Transverse colon (tissue), 4 donors: ENCODE results near the gene LAMB1. TPM values are rescaled to one million over a fixed set of nuclear protein-coding genes. Genes with fewer than 3 reads are reported as not detected.

Experiments used
- DNase-seq: peaks from one replicate; pipeline ENCODE4 v3.0.0-alpha.2; 2019
- H3K27ac ChIP-seq, 4 donors: fragments of 200-600 bp; sonication (generic); 2 replicates each; pipeline ENCODE4 v1.5.1; 2016 to 2018; ENCODE audit warnings: inconsistent platforms in 4 of 4
- H3K27me3 ChIP-seq: fragments of 200-600 bp; sonication (generic); 2 replicates; pipeline ENCODE4 v1.5.1; 2017; ENCODE audit warnings: inconsistent platforms
- H3K36me3 ChIP-seq, 4 donors: fragments of 200-600 bp; sonication (generic); 2 replicates each; pipeline ENCODE4 v1.5.1; 2017 to 2019; ENCODE audit warnings: inconsistent platforms in 4 of 4
- H3K4me1 ChIP-seq, 4 donors: fragments of 200-600 bp; sonication (generic); 2 replicates each; pipeline ENCODE4 v1.5.1; 2017 to 2020; ENCODE audit warnings: inconsistent platforms in 4 of 4
- H3K4me3 ChIP-seq, 4 donors: fragments of 200-600 bp; sonication (generic); 1 replicate in 1 of 4; 2 replicates in 3 of 4; pipeline versions ENCODE4 v1.5.1 to v1.6.1; 2017 to 2019; ENCODE audit warnings: inconsistent platforms in 4 of 4
- H3K9me3 ChIP-seq, 2 donors: fragments of 200-600 bp; sonication (generic); 2 replicates each; pipeline ENCODE4 v1.5.1; 2017 to 2019; ENCODE audit warnings: inconsistent platforms in 2 of 2
- EP300 ChIP-seq: sonication (generic); formaldehyde crosslinking; IDR thresholded peaks from one replicate; pipeline ENCODE4 v1.6.1; 2017; ENCODE audit warnings: antibody characterized with exemption, low read depth
- POLR2A ChIP-seq: fragments of 450-650 bp; IDR thresholded peaks from one replicate; pipeline ENCODE4 v1.6.1; 2016; ENCODE audit warnings: antibody characterized with exemption, mild to moderate bottlenecking, moderate library complexity
- POLR2AphosphoS5 ChIP-seq, 3 donors: sonication (generic); formaldehyde crosslinking; IDR thresholded peaks; one replicate each; pipeline ENCODE4 v1.6.1; 2016; ENCODE audit warnings: antibody characterized with exemption in 3 of 3
- WGBS, 2 donors: methylation state at CpG; one replicate each; pipeline ENCODE4 v1.1.5; 2018; ENCODE audit warnings: low coverage in 1 of 2; 5-methylcytosine and 5-hydroxymethylcytosine counted together
- in situ Hi-C, 4 donors: fragments of 200-750 bp; cut with MboI; loops; one replicate each; pipeline versions ENCODE4 v1.15.0 to v1.15.1; 2017; ENCODE audit warnings: low sequenced_read_pairs in 3 of 4, low pct_ligation_motif_present in 1 of 4, low pct_unique_long_range_greater_than_20kb in 1 of 4
- intact Hi-C: fragments of 100-400 bp; cut with DNase I; formaldehyde crosslinking; loops from one replicate; pipeline ENCODE4 v1.15.1; 2023; ENCODE audit warnings: low total_unique reads
- total RNA-seq, 4 donors: library from RNA; depleted of rRNA; stranded (reverse); fragments of >200 nt; gene quantifications; one replicate each; pipeline ENCODE4 v1.1.0, GENCODE V29; 2016
- TF ChIP-seq, protein P1 (sequence below), 5 experiments: fragments of 200-600 bp in 3 of 5; fragments of 450-650 bp in 2 of 5; sonication (generic) in 3 of 5; IDR thresholded peaks; 1 replicate in 2 of 5; 2 replicates in 3 of 5; pipeline ENCODE4 v1.5.1; 2016 to 2017; ENCODE audit warnings: antibody characterized with exemption in 5 of 5, inconsistent platforms in 3 of 5, mild to moderate bottlenecking in 2 of 5, moderate library complexity in 1 of 5

The LAMB1 gene
- total RNA-seq, 4 donors from 2014 or later: 54.2 to 119 (median 90.3) TPM

DNA sequence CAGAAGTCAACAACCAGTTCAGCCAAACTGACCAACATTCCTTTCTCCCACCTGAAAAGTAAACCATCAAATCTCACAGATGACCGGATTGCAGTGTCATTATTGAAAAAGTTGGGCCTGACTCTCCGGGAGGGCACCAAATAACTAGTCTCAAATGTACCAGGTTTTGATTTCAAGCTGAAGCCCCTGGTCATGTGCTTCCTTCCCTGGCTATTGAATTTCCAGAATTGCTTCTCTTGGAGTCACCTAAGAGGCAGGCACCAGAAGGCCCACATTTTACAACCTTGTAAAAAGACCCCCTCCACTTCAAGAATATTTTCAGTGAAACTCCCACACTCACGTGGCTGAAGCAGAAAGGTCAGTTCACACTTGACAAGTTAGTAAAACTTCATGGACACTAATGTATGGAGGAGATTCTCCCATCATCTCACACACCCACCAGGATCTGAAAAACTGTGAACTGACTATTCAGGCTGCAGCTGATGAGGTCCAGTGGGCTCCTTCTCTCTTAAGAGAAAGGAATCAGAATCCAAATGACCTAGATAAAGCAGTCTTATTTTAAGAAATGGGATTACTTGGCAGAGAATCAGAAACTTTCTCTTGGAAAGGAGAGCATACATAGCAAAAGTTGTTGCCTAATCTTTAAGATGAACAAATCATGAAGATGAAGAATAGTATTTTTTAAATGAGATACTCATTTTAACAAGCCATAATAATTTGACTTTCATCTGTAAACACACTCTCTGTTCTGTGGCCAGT, 58.4 kb downstream of the LAMB1 start:
- H3K9me3 ChIP-seq: no peaks in the 10 kb centered on the region
- TF ChIP-seq, protein P1, sequence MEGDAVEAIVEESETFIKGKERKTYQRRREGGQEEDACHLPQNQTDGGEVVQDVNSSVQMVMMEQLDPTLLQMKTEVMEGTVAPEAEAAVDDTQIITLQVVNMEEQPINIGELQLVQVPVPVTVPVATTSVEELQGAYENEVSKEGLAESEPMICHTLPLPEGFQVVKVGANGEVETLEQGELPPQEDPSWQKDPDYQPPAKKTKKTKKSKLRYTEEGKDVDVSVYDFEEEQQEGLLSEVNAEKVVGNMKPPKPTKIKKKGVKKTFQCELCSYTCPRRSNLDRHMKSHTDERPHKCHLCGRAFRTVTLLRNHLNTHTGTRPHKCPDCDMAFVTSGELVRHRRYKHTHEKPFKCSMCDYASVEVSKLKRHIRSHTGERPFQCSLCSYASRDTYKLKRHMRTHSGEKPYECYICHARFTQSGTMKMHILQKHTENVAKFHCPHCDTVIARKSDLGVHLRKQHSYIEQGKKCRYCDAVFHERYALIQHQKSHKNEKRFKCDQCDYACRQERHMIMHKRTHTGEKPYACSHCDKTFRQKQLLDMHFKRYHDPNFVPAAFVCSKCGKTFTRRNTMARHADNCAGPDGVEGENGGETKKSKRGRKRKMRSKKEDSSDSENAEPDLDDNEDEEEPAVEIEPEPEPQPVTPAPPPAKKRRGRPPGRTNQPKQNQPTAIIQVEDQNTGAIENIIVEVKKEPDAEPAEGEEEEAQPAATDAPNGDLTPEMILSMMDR (IDR thresholded peaks at IDR 0.05): no peak
- no peak for TF ChIP-seq POLR2AphosphoS5 (IDR thresholded peaks at IDR 0.05)
- TF ChIP-seq EP300: no peak
- TF ChIP-seq POLR2A: no peak
- H3K4me1 ChIP-seq: peaks cover 0 to 11% (median 2%) of the 10 kb centered on the region in 4 donors
- no peak overlapping the region for H3K4me3 ChIP-seq
- no peak for DNase-seq
- H3K27me3 ChIP-seq: no peaks in the 10 kb centered on the region
- in situ Hi-C loops: no loop called here
- 91% methylated on average over 3 of the region's 3 CpGs; no CpG with 5 or more reads in 1 of the 2 donors for WGBS, 2 donors
- intact Hi-C loops: no loop called here
- H3K36me3 ChIP-seq: peaks cover 0 to 12% (median 5%) of the 10 kb centered on the region in 4 donors
- no peak overlapping the region for H3K27ac ChIP-seq

DNA sequence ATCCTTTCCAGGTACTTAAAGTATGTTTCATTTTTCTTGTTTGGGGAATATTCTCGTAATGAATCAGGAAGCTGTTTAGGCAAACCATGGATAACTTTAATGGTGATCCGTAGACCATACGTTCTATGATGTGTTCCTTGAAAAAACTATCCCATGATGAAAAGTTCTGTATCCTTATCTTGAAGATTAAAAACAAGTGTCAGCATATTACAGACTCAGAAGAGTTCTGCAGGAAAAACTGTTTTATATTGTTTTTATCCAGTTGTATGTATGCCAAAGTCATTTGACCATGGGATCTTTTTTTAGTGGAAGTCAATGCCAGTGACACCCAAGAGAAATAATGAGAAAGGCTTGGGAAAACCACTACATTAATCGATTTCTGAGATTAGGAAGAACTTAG, 59.9 kb downstream of the LAMB1 start:
- DNase-seq: no peak
- Histone ChIP-seq H3K27ac (no peak overlapping the region), H3K4me3 (no peak overlapping the region), H3K4me1 (peaks cover 5 to 25% (median 14%) of the 10 kb centered on the region in 4 donors), H3K9me3 (no peaks in the 10 kb centered on the region), H3K36me3 (peaks cover 0 to 12% (median 5%) of the 10 kb centered on the region in 4 donors), H3K27me3 (no peaks in the 10 kb centered on the region)
- intact Hi-C loops (no loop called here), in situ Hi-C loops (no loop called here)
- TF ChIP-seq, protein P1 (IDR thresholded peaks at IDR 0.05): no peak
- TF ChIP-seq POLR2A: no peak
- no peak for TF ChIP-seq POLR2AphosphoS5 (IDR thresholded peaks at IDR 0.05)
- no peak for TF ChIP-seq EP300
- 94 to 96% methylated on average over 4 of the region's 4 CpGs for WGBS, 2 donors

DNA sequence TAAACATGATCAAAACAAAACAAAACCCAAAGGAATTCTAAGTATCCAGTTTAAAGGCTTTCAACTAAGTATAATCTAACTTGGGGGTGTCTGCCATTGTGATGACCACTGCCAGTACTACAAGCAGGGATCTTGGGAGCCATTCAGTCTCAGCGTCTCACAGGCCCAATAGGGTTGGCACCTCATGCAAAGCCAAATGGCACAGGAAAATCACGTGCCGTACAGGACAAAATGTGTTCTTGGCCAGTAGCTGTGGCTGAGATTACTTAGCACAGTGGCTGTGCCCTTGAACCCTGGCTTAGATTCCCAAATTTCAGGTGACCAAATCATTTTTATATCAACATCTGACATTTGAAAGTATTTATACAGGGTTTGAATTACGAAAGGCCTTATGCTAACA, 62.0 kb downstream of the LAMB1 start:
- 92 to 95% methylated on average over 3 to 4 of the region's 4 CpGs for WGBS, 2 donors
- Histone ChIP-seq H3K4me3 (no peak overlapping the region), H3K27me3 (no peaks in the 10 kb centered on the region), H3K9me3 (no peaks in the 10 kb centered on the region), H3K4me1 (peaks cover 5 to 38% (median 17%) of the 10 kb centered on the region in 4 donors), H3K27ac (peak overlapping the region in 3 of 4 donors; percentile 66 to 82 (median 72)), H3K36me3 (peaks cover 0 to 12% (median 5%) of the 10 kb centered on the region in 4 donors)
- intact Hi-C loops (no loop called here), in situ Hi-C loops (no loop called here)
- no peak for TF ChIP-seq POLR2A
- TF ChIP-seq EP300: no peak
- TF ChIP-seq, protein P1 (IDR thresholded peaks at IDR 0.05): no peak
- TF ChIP-seq POLR2AphosphoS5 (IDR thresholded peaks at IDR 0.05): no peak
- no peak for DNase-seq

DNA sequence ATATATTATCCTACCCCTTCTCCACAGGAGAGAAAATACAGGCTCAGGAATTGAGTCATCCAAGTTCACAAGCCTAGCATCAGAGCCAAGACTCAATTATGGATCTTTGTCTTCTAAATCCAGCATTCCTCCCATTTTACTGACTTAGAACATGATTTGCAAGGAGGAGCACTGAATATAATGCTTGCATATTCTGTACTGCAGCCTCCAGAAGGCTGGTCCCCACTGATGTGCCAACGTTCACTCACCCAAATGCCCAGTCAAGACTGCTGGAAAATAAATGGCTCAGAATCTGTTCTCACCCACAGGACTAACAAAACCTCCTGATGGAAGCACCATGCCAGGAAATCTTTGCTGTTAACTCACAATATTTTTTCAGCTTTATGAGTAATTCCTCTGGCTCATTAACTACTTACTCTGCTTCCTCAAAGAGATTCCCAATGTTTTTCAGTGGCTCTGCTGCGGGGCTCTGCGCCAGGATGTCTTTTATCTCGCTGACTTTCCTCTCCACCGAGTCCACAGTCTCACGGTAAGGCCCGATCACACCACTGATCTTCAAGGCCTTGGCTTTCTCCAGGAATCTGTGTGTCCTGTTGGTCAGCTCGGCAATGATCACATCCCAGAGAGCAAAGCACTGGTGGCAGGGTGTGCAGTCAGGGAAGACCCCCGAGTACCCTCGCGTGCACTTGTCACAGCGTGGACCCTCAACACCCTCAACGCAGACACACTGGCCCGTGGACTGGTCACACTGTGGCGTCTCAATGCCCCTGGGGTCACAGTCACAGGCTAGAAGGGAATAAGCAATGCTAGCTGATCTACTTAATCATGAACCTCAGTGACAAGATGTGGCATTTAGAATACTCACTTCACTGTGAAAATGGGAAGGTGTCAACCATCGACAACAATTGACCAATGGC, 63.1 kb downstream of the LAMB1 start:
- WGBS, 2 donors: 71 to 79% methylated on average over 7 to 16 of the region's 16 CpGs
- H3K4me3 ChIP-seq: no peak overlapping the region
- in situ Hi-C loops: no loop called here
- H3K27ac ChIP-seq: peak overlapping the region; percentile 66 to 82 (median 72)
- H3K36me3 ChIP-seq: peaks cover 0 to 12% (median 5%) of the 10 kb centered on the region in 4 donors
- H3K27me3 ChIP-seq: no peaks in the 10 kb centered on the region
- TF ChIP-seq POLR2AphosphoS5 (IDR thresholded peaks at IDR 0.05): peak; percentile 27 to 60 (median 43)
- no peak for TF ChIP-seq POLR2A
- peaks cover 5 to 38% (median 17%) of the 10 kb centered on the region in 4 donors for H3K4me1 ChIP-seq
- H3K9me3 ChIP-seq: no peaks in the 10 kb centered on the region
- no peak for DNase-seq
- intact Hi-C loops: loop anchor here (10.0 kb wide), 1 partner anchor 65 kb away; the partner anchor contains the start of gene LAMB1
